ENCODE measurements around the gene COLGALT1.

GRCh38 chr19:17564781-17565180 is 9.3 kb downstream of the COLGALT1 start:
- no peak for TF ChIP-seq TCF12 (IDR thresholded peaks at IDR 0.05; ENCODE audit: low read depth)
- no peak for TF ChIP-seq REST (IDR thresholded peaks at IDR 0.05; ENCODE audit: low read depth)
- TF ChIP-seq NFIC (IDR thresholded peaks at IDR 0.05): no peak
- no peak for TF ChIP-seq EP300 (IDR thresholded peaks at IDR 0.05; ENCODE audit: borderline replicate concordance)
- no peak for TF ChIP-seq TEAD4 (IDR thresholded peaks at IDR 0.05)
- no peak for TF ChIP-seq MAX (IDR thresholded peaks at IDR 0.05)
- no peak for TF ChIP-seq FOXM1 (IDR thresholded peaks at IDR 0.05; ENCODE audit: borderline replicate concordance, low read depth)
- no peak for TF ChIP-seq YY1 (IDR thresholded peaks at IDR 0.05; ENCODE audit: low read depth)
- no peak for TF ChIP-seq ZBTB7A (IDR thresholded peaks at IDR 0.05; ENCODE audit: low read depth)
- no peak for TF ChIP-seq TAF1 (IDR thresholded peaks at IDR 0.05; ENCODE audit: low read depth)
- no peak for TF ChIP-seq CEBPB (IDR thresholded peaks at IDR 0.05)
- no peak for TF ChIP-seq EGR1 (IDR thresholded peaks at IDR 0.05)
